HepG2 (cell line): Measurements from ENCODE around the gene GLDN. TPM values are rescaled to one million over a fixed set of nuclear protein-coding genes. Genes with fewer than 3 reads are reported as not detected.

ENCODE experiments used
- ATAC-seq: fragments of 200-7000 bp; cut with Tn5 transposase; 3 replicates; pipeline ENCODE4 v1.9.1; 2020; ENCODE audit warnings: mild to moderate bottlenecking, moderate library complexity
- BruUV-seq: library from RNA; stranded (reverse); fragments of 400-500 nt; replicated peaks from 2 replicates; lab custom pipeline; 2021; lab: Mats Ljungman, UMichigan
- CTCF ChIA-PET: fragments of 300-600 bp; formaldehyde crosslinking; extraction: SDS; loops from one replicate; lab custom pipeline; 2021; ENCODE audit warnings: low total read pairs, inconsistent platforms, low intra/inter-chr PET ratio; lab: Yijun Ruan, JAX
- POLR2A ChIA-PET: fragments of 350-600 bp; sonication (Branson Sonifier 250); formaldehyde crosslinking; loops from one replicate; lab custom pipeline; 2020; ENCODE audit warnings: antibody characterized with exemption, inconsistent platforms; lab: Yijun Ruan, JAX
- DNase-seq: peaks from one replicate; pipeline ENCODE4 v3.0.0-alpha.2; 2015; ENCODE audit warnings: low spot score
- FAIRE-seq: peaks from 3 replicates; lab custom pipeline; 2011; peaks lifted over from hg19 to GRCh38; lab: Jason Lieb, UNC
- H2AFZ ChIP-seq: one replicate; pipeline ENCODE4 v1.6.1; 2011; ENCODE audit warnings: low read length, inconsistent platforms
- H3K27ac ChIP-seq: fragments of 300-600 bp; 3 replicates; pipeline ENCODE4 v1.8.0; 2011; ENCODE audit warnings: mixed run types, mild to moderate bottlenecking, mixed read lengths, low read length, inconsistent platforms; ENCODE audit not compliant: insufficient read depth; ENCODE audit errors: extremely low read length
- H3K27me3 ChIP-seq, 2 experiments: fragments of 200-600 bp in 1 of 2; 2 replicates in 1 of 2; 3 replicates in 1 of 2; pipeline versions ENCODE4 v1.6.0 to v1.8.0; 2011; ENCODE audit warnings: low read length in 2 of 2, mild to moderate bottlenecking in 2 of 2, moderate library complexity in 2 of 2, inconsistent platforms in 1 of 2; ENCODE audit not compliant: insufficient read depth in 2 of 2, control insufficient read depth in 1 of 2
- H3K36me3 ChIP-seq, 2 experiments: fragments of 200-600 bp in 1 of 2; replicated peaks in 1 of 2; 2 replicates in 1 of 2; 3 replicates in 1 of 2; pipeline versions ENCODE4 v1.5.1 to v1.8.0; 2011; ENCODE audit warnings: low read length in 2 of 2, inconsistent platforms in 1 of 2; ENCODE audit not compliant: insufficient read depth in 2 of 2, control insufficient read depth in 1 of 2
- H3K4me1 ChIP-seq: 2 replicates; pipeline ENCODE4 v1.5.1; 2012; ENCODE audit warnings: low read length, inconsistent platforms; ENCODE audit not compliant: insufficient read depth
- H3K4me2 ChIP-seq: 2 replicates; pipeline ENCODE4 v1.6.0; 2011; ENCODE audit warnings: low read depth, low read length, inconsistent platforms
- H3K4me3 ChIP-seq, 3 experiments: fragments of 200-600 bp in 1 of 3; sonication (generic), shearing (Covaris generic) in 1 of 3; replicated peaks in 1 of 3; 2 replicates each; pipeline ENCODE4 v1.5.1; 2011 to 2016; ENCODE audit warnings: low read length in 3 of 3, inconsistent platforms in 2 of 3, low read depth in 2 of 3, mild to moderate bottlenecking in 2 of 3, control low read depth in 1 of 3, mixed read lengths in 1 of 3; ENCODE audit not compliant: insufficient read depth in 1 of 3
- H3K79me2 ChIP-seq: one replicate; pipeline ENCODE4 v1.6.1; 2011; ENCODE audit warnings: low read length, inconsistent platforms; ENCODE audit not compliant: insufficient read depth
- H3K9ac ChIP-seq: 2 replicates; pipeline ENCODE4 v1.6.0; 2011; ENCODE audit warnings: mild to moderate bottlenecking, low read depth, low read length, inconsistent platforms; ENCODE audit not compliant: insufficient read depth
- H3K9me3 ChIP-seq: 2 replicates; pipeline ENCODE4 v1.5.1; 2012; ENCODE audit warnings: mild to moderate bottlenecking, low read length
- H4K20me1 ChIP-seq: 2 replicates; pipeline ENCODE4 v1.6.0; 2011; ENCODE audit warnings: inconsistent platforms, mild to moderate bottlenecking, low read length, moderate library complexity; ENCODE audit not compliant: insufficient read depth
- GMEB1 ChIP-seq: sonication (generic); formaldehyde crosslinking; IDR thresholded peaks from 2 replicates; pipeline ENCODE4 v1.5.1; 2020; ENCODE audit warnings: missing genetic modification reagents, mild to moderate bottlenecking, borderline replicate concordance
- NFIB ChIP-seq: sonication (generic); formaldehyde crosslinking; IDR thresholded peaks from 2 replicates; pipeline ENCODE4 v1.9.0; 2021; ENCODE audit warnings: missing genetic modification reagents, mild to moderate bottlenecking, borderline replicate concordance
- SAP130 ChIP-seq: IDR thresholded peaks from 2 replicates; pipeline ENCODE4 v1.6.1; 2016; ENCODE audit warnings: low read depth
- TFDP1 ChIP-seq: IDR thresholded peaks from 2 replicates; pipeline ENCODE4 v1.6.1; 2016; ENCODE audit warnings: missing compliant biosample characterization, missing genetic modification reagents, borderline replicate concordance
- ZNF124 ChIP-seq: sonication (generic); formaldehyde crosslinking; IDR thresholded peaks from 2 replicates; pipeline ENCODE4 v1.4.0; 2020; ENCODE audit warnings: missing genetic modification reagents
- ZNF234 ChIP-seq: sonication (generic); formaldehyde crosslinking; conservative IDR thresholded peaks from 2 replicates; pipeline ENCODE4 v1.5.1; 2020; ENCODE audit warnings: mild to moderate bottlenecking, missing genetic modification reagents
- ZNF235 ChIP-seq: sonication (generic); formaldehyde crosslinking; IDR thresholded peaks from 2 replicates; pipeline ENCODE4 v1.8.1; 2023; ENCODE audit warnings: mild to moderate bottlenecking, missing genetic modification reagents, borderline replicate concordance
- ZNF503 ChIP-seq: sonication (generic); formaldehyde crosslinking; IDR thresholded peaks from 2 replicates; pipeline ENCODE4 v1.4.0; 2020; ENCODE audit warnings: missing genetic modification reagents
- ZNF567 ChIP-seq: sonication (generic); formaldehyde crosslinking; IDR thresholded peaks from 2 replicates; pipeline ENCODE4 v1.8.1; 2023; ENCODE audit warnings: mild to moderate bottlenecking, missing genetic modification reagents, borderline replicate concordance
- ZNF574 ChIP-seq: sonication (generic); formaldehyde crosslinking; IDR thresholded peaks from 2 replicates; pipeline ENCODE4 v1.4.0; 2020; ENCODE audit warnings: missing genetic modification reagents
- ZNF577 ChIP-seq: sonication (generic); formaldehyde crosslinking; IDR thresholded peaks from 2 replicates; pipeline ENCODE4 v1.4.0; 2020; ENCODE audit warnings: mild to moderate bottlenecking, low read depth, missing genetic modification reagents, borderline replicate concordance
- ZNF792 ChIP-seq: IDR thresholded peaks from 2 replicates; pipeline ENCODE4 v1.6.1; 2016
- WGBS: methylation state at CpG from one replicate; pipeline ENCODE4 v1.1.6; 2017; ENCODE audit warnings: low lambda C conversion rate; 5-methylcytosine and 5-hydroxymethylcytosine counted together
- in situ Hi-C: cut with HindIII; loops from 2 replicates; pipeline ENCODE4 v1.10.0; 2017; ENCODE audit warnings: low pct_unique_long_range_greater_than_20kb; ENCODE audit not compliant: extremely low pct_ligation_motif_present
- intact Hi-C: fragments of 100-400 bp; cut with micrococcal nuclease; formaldehyde crosslinking; loops from one replicate; pipeline ENCODE4 v1.10.0; 2022; ENCODE audit not compliant: unreplicated experiment
- polyA plus RNA-seq, 8 experiments: library from polyadenylated mRNA; depleted of rRNA in 3 of 8; stranded (reverse) in 7 of 8; unstranded in 1 of 8; fragments of >200 nt; fragmentation: Illumina TruSeq in 4 of 8; extraction: Trizol in 4 of 8; gene quantifications; 2 replicates each; pipeline versions ENCODE4 v1.2.1 to v1.2.3, GENCODE V29; 2011 to 2016; ENCODE audit warnings: low read depth in 4 of 8, missing spikeins in 1 of 8, mixed read lengths in 1 of 8; ENCODE audit not compliant: insufficient read depth in 1 of 8
- total RNA-seq, 5 experiments: library from RNA; depleted of rRNA; stranded (reverse); fragments of >200 nt; fragmentation: Illumina TruSeq; extraction: Trizol; gene quantifications; 2 replicates each; pipeline ENCODE4 v1.2.3, GENCODE V29; 2016; ENCODE audit warnings: low read depth in 1 of 5

The GLDN gene
- total and polyA plus RNA-seq, 2 of the 13 experiments (the other 11 are each of a cell fraction or from before 2014, with no cell fraction given), result 0.86 to 1.0 TPM

- Histone ChIP-seq H3K36me3 (no peaks in the 10 kb centered on the region), H3K27me3 (no peaks in the 10 kb centered on the region), H3K9me3 (no peaks in the 10 kb centered on the region), H3K4me1 (peaks cover 28% of the 10 kb centered on the region), H2AFZ (no peak overlapping the region), H3K79me2 (no peaks in the 10 kb centered on the region), H3K27ac (no peak overlapping the region), H4K20me1 (no peaks in the 10 kb centered on the region), H3K4me2 (no peak overlapping the region)
- ChIA-PET CTCF (no interaction called here), POLR2A (no interaction called here)
- WGBS, result 95% methylated on average over 7 of the region's 7 CpGs
- no peak for DNase-seq
- intact Hi-C loops (no loop called here), in situ Hi-C loops (no loop called here)
- ATAC-seq, result no peak
- BruUV-seq, result no TSS peak
- no peak for FAIRE-seq
- TF ChIP-seq ZNF503 (CRISPR knock-in tag) (no peak), ZNF234 (no peak), SAP130 (CRISPR knock-in tag) (no peak), ZNF792 (CRISPR knock-in tag) (no peak), NFIB (no peak), TFDP1 (CRISPR knock-in tag) (no peak)
- TF ChIP-seq, all 625 proteins: peak for 0
- no peak overlapping the region for H3K4me3 ChIP-seq
- H3K9ac ChIP-seq, result no peak overlapping the region
Observed at GRCh38 chr15:51323749-51324148, 17.7 kb upstream of the GLDN start.

- intact Hi-C loops, result no loop called here
- BruUV-seq, result no TSS peak
- in situ Hi-C loops, result no loop called here
- Histone ChIP-seq H3K27ac (no peak overlapping the region), H4K20me1 (no peaks in the 10 kb centered on the region), H3K9ac (no peak overlapping the region), H3K4me3 (no peak overlapping the region), H3K9me3 (no peaks in the 10 kb centered on the region), H3K79me2 (no peaks in the 10 kb centered on the region), H3K4me2 (no peak overlapping the region), H2AFZ (no peak overlapping the region), H3K36me3 (no peaks in the 10 kb centered on the region), H3K4me1 (peaks cover 14% of the 10 kb centered on the region), H3K27me3 (no peaks in the 10 kb centered on the region)
- POLR2A ChIA-PET, result no interaction called here
- FAIRE-seq, result no peak
- DNase-seq, result no peak
- CTCF ChIA-PET, result no interaction called here
- TF ChIP-seq ZNF235 (CRISPR knock-in tag) (no peak), ZNF577 (CRISPR knock-in tag) (no peak), ZNF574 (CRISPR knock-in tag) (no peak), ZNF567 (no peak), GMEB1 (CRISPR knock-in tag) (no peak), ZNF124 (no peak)
- WGBS, result 96% methylated on average over 3 of the region's 3 CpGs
- ATAC-seq, result no peak
Observed at GRCh38 chr15:51325167-51325566, 16.3 kb upstream of the GLDN start.
